HG03442 (cell line): ENCODE results near the gene C4orf50.
"Not testable (repeated sequence)": the region's sequence is repeated elsewhere in the genome, so short reads cannot be mapped to it uniquely, and the experiment has no call there.

Experiments
- ATAC-seq: cut with Tn5 transposase; IDR thresholded peaks from one replicate; pipeline ENCODE4 v1.9.1; 2021; ENCODE audit warnings: mild to moderate bottlenecking, moderate library complexity; ENCODE audit not compliant: unreplicated experiment

C4orf50 gene

DNA sequence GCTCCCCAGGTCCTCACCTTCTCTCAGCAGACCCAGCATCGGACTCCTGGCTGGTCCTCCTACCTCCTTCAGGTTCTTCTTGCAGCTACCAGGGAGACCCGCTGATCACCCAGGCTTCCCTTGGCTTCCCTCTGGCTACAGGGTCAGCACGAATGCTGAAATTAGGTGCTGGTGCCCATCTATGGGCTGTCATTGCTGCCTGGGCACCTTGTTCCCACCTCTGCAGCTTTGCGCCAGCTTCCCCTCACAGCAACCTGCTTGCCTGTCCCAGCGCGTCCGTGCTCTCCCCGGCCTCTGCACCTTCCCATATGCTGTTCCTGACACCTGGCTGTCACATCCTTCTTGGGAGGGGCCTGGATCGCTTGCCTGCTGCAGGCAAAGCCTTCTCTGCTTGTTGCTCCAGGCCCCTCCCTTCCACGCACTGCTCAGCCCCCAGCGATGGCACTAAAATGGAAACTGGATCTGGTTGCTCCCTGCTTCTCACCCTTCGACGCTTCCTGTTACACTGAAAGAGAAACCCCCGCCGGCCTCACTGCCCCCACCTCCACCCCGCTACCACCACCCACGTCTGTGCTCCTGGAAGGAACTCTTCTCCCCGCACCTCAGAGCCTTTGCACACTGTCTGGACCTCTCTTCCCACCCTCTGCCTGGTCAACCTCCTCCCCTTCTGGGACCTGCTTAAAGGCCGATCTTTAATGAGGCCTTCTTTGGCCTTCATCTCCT, 22.2 kb downstream of the C4orf50 start:
- no peak for ATAC-seq

DNA sequence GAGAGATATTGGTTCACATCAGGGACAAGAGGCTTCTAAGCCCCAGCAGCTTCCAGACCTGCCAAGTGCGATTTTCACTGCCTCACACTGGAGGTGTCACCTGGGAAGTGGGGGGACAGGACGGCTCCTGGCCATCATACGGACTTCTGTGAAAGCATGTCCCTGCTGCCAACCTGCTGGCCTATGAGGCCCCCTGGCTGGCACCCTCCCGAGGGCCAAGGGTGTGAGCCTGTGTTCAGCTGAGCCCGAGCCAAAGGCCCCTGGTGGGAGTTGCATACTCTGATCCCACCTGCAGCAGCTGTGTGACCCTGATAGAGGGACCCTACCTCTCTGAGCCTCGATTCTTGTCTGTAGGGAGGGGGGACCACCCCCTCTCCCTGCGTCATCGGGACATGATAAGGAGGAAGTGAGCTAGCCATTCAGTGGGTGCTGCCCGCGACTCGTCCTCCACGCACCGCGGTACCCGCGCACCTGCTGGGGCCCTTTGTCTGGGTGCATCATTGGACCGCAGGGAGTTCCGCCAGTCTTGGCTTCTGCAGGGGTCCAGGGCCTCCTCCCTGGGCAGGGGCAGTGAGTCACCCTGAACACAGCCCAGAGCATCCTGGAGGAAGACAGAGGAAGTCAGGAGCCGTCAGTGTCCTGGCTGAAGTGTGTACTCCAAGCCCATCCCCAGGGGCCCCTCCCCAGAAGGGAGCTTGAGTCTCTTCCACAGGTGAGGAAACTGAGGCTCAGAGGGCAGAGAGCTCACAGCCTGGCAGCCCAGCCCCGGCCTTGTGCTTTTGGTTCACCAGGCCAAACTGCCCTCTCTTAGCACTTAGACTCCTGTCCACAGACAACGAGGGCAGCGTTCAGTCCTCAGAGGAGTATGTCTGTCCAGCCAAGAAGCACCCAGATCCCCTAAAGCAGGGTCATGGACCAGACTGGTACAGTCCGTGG, 24.1 kb downstream of the C4orf50 start:
- ATAC-seq: no peak

DNA sequence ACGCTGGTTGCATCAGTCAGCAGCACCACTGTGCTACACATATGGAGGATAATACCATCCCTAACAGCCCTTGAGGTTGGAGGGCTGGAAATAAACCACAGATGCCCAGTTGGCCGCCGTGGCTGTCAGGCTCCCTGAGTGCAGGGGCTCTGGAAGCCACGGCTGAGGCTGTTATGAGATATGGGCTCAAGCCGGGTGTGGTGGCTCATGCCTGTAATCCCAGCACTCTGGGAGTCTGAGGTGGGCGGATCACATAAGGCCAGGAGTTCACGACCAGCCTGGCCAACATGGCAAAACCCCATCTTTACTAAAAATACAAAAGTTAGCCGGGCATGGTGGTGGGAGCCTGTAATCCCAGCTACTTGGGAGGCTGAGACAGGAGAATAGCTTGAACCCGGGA, 24.9 kb downstream of the C4orf50 start:
- not testable (repeated sequence) for ATAC-seq

DNA sequence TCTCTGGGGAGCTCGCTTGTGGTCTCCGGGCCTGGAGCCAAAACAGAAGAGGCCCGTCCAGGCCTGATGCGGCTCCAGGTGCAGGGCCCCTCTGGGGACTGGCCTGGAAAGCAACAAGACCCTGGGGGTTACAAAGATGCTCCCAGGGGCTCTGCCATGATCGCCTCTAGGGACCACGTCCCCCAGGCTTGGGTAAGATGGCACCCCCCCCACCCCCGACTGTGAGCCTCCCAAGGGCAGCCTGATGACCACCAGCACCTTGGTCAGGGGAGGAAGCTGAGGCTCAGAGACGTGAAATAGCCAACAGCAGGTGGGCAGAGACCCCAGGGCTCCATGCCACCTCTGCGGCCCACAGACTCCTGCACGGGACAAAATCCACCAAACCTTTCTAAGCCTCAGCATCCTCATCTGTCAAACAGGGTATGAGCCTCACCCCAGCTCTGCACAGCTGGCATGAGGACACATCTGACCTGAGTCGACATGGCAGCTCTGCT, 25.4 kb downstream of the C4orf50 start:
- ATAC-seq: no peak

DNA sequence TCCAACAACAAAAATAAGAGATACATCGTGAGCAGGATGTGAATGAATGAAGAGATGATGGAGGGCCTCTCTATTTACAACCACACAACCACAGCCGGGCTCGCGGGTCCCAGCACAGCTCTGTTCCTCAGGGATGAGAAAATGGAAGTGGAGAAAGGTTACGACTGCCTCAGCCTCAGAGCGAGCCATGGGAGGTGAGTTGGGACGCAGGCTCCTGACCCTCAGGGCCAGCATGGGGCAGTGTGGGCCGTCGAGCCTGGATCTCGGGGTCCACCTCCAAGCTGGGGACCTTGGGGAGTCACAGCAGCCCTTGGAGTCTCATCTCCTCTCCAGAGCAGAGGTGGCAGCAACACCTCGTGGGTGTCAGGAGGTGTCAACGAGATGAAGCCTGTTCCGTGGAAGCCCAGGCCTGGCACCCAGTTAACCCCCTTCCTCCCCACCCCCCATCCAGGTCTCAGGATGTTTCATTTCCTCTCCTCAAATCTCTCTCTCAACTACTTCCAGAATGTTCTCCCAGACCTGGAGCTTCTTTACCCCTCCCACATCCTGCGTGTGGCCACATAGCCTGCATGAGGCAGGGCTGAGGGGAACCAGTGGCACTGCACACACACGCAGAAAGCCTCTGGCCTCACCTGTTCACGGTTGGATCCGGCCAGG, 25.9 kb downstream of the C4orf50 start:
- ATAC-seq: no peak

DNA sequence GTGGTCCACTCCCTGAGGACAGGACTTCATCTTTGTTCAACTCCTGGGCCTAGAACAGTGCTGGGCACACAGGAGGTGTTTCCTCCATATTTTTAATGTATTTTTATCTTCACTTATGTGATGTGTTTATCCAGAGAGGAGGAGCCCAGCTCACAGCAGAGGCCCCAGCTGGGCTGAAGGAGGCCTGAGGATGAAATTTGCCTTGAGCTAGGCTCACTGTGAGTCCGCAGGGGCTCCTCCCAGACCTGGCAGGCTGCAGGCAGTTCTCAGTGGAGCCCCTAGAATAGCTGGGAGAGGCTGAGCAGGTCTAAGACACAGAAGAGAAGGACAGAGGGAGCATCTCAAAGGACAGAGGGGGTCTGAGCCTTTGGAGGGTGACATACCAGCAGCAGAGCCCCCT, 26.8 kb downstream of the C4orf50 start:
- no peak for ATAC-seq

DNA sequence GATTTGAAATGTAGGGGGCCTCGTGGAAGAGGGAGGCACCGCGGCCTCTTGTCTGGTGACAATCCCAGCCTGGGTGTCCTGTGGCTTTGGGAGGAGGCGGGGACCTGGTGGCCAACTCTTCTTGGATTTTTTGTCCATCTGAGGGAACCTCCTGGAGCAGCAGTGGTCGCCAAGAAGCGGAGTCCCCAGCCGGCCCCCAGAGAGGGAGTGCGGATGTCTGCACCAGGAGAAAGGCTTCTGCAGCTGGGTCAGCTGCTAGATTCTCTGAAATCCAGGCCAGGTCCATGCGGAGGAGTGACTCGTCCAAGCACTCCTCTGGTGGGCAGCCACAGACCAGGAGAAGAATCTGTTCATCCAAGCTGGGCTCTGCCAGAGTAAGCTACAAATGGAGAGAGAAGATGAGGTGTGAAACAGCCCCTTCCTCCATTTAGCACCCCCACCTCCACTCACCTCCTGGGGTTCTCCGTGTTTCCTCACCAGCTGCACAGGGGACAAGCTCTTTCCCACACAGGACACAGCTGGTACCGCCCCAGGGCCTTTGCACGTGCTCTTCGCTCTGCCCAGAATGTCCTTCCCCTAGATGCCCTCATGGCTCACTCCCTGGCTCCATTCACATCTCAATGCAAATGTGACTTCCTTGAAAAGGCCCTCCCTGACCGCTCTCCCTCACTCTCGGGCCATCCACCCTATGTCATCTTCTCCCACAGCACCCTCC, 27.6 kb downstream of the C4orf50 start:
- no peak for ATAC-seq

DNA sequence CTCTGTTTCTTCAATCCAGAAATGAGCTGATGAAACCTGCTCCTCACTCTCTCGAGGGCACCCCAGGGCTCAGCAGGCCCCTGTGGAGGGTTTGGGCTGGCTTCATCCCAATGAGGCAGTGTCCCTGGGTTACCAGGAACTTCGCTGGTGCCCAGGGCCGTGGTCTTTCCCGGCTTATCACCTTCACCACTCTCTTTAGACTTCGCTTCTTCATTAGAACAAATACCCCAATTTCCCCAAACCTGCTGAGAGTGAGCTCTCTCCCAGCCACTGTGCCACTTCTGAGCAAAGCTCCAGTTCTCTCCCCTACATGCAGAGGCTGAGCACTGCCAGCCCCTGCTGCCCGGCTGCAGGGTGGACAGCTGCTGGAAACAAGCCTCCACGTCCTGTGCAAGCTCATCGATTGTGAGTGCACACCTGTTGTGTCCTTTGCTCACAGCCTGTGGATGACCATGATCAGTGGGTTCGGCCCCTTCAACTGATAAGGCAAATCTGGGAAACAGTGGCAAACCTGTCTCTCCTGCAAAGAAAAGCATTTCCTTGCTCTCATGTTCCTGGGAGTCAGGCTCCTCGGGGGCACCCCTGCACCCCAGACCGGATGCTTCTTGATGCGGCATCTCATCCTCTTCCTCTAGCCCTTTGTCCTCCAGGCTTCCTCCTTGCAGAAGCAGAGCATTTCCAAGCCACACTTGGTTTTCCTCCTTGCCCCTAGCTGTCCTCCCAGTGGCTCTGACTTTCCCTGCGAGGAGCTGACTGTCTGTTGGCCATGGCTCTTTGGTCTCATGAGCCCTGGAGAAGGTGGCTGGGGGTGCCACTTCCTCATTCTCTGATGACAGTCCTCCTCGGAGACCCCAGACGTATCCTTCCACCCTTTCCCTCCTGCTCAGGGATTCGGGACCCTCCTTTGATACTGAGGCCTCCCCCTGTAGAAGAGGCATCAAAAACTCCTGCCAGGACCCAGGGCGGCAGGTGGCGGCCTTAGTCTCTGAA, 28.7 kb downstream of the C4orf50 start:
- ATAC-seq: no peak

DNA sequence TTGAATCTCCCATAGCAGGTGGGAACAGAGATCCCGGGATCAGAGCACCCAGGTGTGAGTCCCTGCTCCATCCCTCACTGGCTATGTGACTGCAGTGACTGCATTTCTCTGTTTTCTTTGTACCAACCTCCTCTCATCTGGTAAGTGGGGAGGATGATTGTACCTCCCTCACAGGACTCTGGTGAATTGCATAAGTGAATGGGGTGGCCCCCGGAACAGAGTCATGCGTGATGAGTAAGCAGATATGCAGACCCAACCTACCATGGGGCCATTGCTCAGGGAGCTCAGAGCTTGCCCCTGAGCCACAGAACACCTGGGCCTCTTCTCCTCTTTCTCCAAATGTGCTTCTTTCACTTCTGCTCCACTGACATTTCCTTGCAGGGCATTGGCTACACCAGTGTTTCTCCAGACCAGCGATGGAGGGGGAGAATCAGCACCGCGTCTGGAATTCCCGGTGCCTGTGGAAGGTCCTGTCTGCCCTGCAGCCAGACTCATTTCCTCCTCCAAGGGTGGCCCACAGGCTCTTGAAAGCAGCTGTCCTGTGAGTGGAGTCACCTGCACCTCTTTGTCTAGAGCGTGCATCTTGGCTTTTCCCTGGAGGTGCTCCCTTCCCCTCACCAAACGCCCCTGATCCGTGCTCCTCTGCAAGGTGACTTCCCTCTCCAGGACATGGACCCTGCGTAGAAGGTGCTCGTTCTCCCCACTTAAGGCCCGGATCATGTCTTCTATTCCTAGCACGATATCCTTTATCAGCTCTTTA, 30.0 kb downstream of the C4orf50 start:
- no peak for ATAC-seq

DNA sequence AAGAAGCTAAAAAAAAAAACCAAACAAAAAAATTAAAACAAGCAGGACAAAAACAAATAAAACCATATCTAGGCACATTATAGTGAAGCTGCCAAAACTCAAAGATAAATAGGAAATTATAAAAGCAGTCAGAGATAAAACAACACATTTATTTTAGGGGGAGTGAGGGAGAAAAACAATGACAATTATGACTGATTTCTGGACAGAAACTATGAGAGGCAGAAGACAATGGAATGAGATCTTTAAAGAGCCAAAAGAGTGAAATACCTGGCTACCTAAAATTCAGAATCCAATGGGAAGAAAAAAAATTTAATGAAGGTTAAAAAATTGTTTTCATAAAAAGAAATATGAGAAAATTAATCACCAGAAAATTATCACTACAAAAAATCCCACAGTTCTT, 33.4 kb downstream of the C4orf50 start:
- ATAC-seq: no peak

DNA sequence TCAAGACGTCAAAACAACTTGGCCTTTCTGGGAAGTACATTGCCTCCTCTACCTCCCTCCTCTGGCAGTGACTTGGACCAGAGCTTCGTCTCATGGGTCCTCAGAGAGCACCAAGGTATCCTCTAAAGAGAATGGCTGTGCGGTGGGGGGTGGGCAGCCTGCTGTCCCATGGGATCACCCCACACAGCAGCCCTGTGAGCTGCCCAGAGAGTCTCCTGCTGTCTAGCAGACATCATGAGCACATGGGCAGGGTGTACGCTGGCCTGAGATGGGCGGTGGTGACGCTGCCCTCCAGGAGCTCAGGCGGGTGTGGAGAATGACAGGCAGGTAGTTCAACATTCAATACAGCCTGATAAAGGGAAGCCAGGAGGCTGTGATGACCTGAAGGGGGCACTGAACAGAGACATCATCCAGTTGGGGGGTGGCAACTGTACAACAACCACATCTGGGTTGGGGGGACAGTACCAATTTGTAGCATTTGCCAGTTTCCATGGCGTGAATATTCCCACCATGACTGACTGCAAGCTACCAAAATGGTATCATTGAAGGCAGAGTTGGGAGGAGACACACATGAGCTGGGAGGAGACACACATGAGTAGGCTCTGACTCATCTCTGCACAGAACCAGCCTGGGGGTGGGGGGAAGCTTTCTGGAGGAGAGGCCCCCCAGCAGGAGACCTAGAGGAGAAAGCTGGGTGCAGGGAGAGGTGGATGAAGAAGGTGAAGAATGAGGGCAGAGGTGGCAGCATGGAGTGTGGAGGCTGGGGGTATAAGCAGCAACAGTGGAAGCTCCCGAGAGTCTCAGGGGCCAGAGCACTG, 35.9 kb downstream of the C4orf50 start:
- ATAC-seq: no peak

DNA sequence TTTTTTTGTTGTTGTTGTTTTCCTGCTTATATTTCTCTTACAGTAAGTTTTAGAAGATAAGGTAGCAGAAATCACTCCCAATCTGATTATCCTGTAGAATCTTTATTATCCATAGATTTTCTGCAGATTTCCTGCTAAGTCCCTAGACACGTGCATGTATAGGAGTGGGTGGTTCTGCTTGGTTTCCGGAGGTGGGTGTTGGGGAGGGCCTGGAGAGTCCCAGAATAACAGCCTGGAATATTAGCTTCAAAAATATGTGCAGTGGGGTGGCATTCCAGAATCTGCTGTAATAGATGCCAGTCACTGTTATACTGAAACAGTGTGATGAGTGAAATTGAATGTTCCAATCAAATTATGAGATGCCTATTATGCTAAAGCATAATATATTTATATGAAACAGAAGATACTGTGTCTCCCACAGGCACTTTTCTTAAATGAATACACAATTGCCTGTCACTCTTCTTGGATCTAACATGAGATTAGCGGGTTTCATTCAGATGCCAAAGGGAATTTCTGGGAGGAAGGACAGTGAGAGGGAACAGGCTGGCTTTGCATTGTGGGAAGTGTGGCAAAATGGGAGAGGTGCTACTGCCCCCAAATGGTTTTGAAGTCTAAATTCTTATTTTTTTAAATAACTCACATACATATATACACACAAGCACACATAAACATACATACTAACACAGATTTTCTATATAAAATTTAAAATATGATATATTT, 37.6 kb downstream of the C4orf50 start:
- ATAC-seq: no peak

DNA sequence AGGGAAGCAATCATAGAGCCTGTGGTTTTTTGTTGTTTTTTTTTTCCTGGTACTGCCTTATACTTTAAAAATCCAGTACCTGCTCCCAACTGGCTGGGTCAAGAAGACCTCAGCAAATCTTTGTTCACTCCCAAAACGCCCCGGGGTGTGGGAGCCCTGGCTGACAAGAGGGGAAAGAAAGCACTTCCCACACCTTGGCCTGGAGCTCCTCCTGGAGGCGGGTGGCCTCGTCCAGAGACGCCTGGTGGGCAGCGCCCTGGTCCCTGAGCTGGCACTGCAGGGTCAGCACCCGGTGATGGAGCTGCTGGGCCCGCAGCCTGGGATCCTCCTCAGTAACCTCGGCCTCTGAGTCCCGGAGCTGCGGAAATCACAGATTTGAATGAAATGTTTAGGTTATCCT, 38.2 kb downstream of the C4orf50 start:
- no peak for ATAC-seq

DNA sequence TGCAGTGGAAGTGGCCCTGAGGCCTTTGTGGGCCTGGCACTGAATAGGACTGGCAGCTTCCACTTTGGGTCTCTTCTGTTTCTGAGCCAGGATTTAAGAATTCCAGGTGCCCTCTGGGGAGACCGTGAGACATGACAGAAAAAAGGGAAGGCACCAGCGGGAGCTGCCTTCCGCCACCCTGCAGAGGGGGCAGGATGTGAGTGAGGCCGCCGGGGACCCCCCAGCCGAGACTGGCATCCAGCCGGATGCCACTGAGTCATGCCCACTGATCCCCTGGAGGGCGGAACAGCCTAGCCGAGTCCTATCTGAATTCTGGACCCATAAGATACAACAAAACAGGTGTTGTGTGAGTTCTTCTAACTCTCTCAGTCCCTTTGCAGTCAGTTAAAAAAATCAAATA, 41.3 kb downstream of the C4orf50 start:
- ATAC-seq: no peak

DNA sequence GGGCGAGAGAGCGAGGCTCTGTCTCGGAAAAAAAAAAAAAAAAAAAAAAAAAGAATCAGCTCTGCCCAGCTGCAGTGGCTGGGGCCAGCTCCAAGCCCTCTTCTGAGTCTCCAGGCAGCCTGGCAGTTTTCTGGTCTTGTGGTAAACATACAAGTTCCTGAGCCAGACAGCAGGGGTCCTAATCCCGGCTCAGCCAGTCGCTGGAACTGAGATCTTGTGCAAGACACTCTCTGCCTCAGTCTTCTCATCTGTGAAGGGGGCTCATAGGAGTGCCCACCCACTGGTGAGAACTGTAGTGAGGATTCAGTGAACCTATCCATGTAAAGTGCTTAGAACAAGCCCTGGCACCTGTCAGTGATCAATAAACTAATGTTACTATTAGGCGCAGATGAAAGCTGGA, 41.8 kb downstream of the C4orf50 start:
- ATAC-seq: no peak

DNA sequence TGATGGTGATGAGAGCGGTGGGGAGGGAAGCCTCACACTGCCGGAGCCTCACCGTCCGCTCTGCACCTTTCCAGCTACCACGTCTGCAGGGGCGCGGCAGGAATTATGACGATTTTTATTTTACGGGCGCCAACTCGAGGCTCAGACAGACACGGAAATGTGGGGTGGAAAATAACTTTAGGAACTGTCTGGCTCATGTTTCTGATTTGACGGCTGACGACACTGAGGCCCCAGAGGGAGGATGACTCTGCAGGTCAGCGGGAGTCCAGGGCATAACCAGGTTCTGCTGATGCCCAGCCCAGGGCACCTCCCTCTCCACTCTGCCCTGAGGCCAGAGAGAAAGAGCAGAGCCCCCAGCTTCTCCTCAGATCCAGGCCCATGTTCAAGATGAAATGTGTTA, 43.9 kb downstream of the C4orf50 start:
- ATAC-seq: no peak

DNA sequence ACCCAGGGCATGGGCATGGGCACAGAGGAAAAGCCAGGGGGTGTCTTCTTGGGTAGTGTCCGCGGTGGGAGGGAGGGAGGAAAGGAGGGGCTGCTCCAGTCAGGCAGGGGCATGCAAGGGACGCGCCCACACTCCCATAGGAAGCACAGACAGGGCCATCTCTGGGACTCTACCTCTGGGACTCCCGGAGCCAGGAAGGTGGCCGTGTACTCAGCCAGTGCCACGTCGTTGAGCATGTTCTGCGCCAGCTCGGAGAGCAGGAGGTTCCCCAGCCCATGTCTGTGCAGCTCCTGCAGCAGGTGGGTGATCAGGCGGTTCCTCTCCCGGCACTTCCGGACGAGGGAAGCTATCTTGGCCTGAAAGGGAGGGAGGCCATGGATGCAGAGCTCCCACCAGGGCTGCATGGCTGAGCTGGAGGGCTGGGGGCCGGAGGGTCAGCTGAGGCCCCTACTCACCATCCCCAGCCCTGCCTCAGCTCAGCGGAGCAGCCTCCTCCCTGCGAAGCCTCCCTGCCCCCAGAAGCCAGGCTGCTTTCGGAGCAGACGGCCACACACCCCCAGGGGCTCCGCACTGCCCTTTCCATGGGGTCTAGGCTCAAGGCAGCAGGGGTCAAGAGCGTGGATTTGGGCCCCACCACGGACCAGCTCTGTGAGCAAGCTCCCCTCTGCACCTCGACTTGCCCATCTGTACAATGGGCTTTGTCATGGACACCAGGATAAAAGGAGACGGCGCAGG, 44.6 kb downstream of the C4orf50 start:
- no peak for ATAC-seq
